Keratinocyte (primary cell): ENCODE measurements around the gene SFRP5.

Experiments used
- CTCF ChIP-seq, 3 experiments: IDR thresholded peaks in 1 of 3; conservative IDR thresholded peaks in 1 of 3; optimal IDR thresholded peaks in 1 of 3; 2 replicates in 2 of 3; 3 replicates in 1 of 3; pipeline versions ENCODE3 to v1.5.1; 2011; ENCODE audit warnings: low read length in 3 of 3, mild to moderate bottlenecking in 3 of 3, moderate library complexity in 2 of 3, control low read depth in 1 of 3, inconsistent platforms in 1 of 3; ENCODE audit not compliant: insufficient read depth in 2 of 3; ENCODE audit errors: extremely low read depth in 1 of 3
- EZH2 ChIP-seq: IDR thresholded peaks from one replicate; pipeline ENCODE4 v1.6.1; 2012; ENCODE audit warnings: inconsistent platforms, mild to moderate bottlenecking, low read length, moderate library complexity

- TF ChIP-seq CTCF (optimal IDR thresholded peaks at IDR 0.05 in 1 of 3, IDR thresholded peaks at IDR 0.05 in 1 of 3, conservative IDR thresholded peaks at IDR 0.05 in 1 of 3; ENCODE audit: extremely low read depth in 1 of 3, insufficient read depth in 2 of 3, low read length in 3 of 3) (no peak), EZH2 (no peak)
These were observed 7.7 kb upstream of the SFRP5 start for GRCh38 chr10:97779492-97779891.
